GM18498 (cell line): ENCODE results near the gene KRT81.
"Not testable (repeated sequence)": the region's sequence is repeated elsewhere in the genome, so short reads cannot be mapped to it uniquely, and the experiment has no call there.

Source experiments
- ATAC-seq: cut with Tn5 transposase; IDR thresholded peaks from one replicate; pipeline ENCODE4 v1.9.1; 2021; ENCODE audit warnings: mild to moderate bottlenecking, moderate library complexity; ENCODE audit not compliant: unreplicated experiment

Gene KRT81

GRCh38 chr12:52244615-52244994 lies 46.7 kb downstream of the KRT81 start:
- ATAC-seq = peak; percentile 24

- ATAC-seq = peak; percentile 89
Observed at GRCh38 chr12:52243856-52244614, 47.3 kb downstream of the KRT81 start.

GRCh38 chr12:52243259-52243855 lies 48.0 kb downstream of the KRT81 start:
- ATAC-seq = no peak

GRCh38 chr12:52242442-52243258 lies 48.7 kb downstream of the KRT81 start:
- ATAC-seq = no peak

GRCh38 chr12:52241205-52241842 lies 50.0 kb downstream of the KRT81 start:
- ATAC-seq = no peak

GRCh38 chr12:52240247-52240646 lies 51.1 kb downstream of the KRT81 start:
- ATAC-seq = not testable (repeated sequence)

GRCh38 chr12:52239767-52240166 lies 51.6 kb downstream of the KRT81 start:
- no peak for ATAC-seq

- ATAC-seq = no peak
Observed at GRCh38 chr12:52238916-52239646, 52.3 kb downstream of the KRT81 start.

- no peak for ATAC-seq
Observed at GRCh38 chr12:52238207-52238840, 53.0 kb downstream of the KRT81 start.

- ATAC-seq = no peak
Observed at GRCh38 chr12:52236386-52237050, 54.8 kb downstream of the KRT81 start.
